Activated gamma-delta T cell (primary cell): ENCODE measurements around the gene HIP1R.
"Not testable (repeated sequence)": the region's sequence is repeated elsewhere in the genome, so short reads cannot be mapped to it uniquely, and the experiment has no call there.

Experiments
- DNase-seq: peaks from one replicate; lab custom pipeline; 2025; lab: John Stamatoyannopoulos, UW

The HIP1R gene

GRCh38 chr12:122873540-122873939 is 38.3 kb downstream of the HIP1R start:
- no peak for DNase-seq

GRCh38 chr12:122874081-122874480 is 38.8 kb downstream of the HIP1R start:
- no peak for DNase-seq

DNA sequence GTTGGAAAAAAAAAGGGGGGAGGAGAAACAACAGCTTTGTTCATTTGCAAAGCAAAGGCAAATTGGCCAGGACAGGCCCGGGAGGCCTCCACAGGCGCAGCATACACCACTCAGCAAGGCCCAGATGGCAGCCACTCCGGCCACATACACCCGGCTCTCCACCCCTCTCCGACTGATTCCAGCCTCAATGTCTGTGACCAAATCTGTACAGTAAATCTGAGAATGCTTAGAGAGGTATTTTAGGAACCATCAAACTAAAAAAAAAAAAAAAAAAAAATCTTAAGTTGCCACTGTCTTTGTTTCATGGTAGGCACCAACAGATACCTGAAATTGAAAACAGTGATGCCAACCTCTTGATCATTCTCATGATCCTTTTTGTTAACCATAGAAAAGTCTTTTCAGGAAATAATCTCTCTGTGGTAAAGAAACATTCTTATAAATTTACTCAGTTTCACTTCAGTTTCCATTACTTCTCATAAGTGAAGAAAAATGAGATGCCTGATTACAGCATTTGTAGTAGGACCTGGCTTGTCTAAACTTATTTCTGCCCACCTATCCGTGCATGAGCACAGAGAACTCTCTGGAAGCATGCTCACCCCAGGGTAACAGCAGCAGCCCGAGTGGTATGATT is 40.4 kb downstream of the HIP1R start:
- DNase-seq: no peak

- not testable (repeated sequence) for DNase-seq
Observed at GRCh38 chr12:122876281-122876680, 41.0 kb downstream of the HIP1R start.

GRCh38 chr12:122876731-122877130 is 41.5 kb downstream of the HIP1R start:
- no peak for DNase-seq

GRCh38 chr12:122878780-122879612 is 43.7 kb downstream of the HIP1R start:
- DNase-seq: no peak

DNA sequence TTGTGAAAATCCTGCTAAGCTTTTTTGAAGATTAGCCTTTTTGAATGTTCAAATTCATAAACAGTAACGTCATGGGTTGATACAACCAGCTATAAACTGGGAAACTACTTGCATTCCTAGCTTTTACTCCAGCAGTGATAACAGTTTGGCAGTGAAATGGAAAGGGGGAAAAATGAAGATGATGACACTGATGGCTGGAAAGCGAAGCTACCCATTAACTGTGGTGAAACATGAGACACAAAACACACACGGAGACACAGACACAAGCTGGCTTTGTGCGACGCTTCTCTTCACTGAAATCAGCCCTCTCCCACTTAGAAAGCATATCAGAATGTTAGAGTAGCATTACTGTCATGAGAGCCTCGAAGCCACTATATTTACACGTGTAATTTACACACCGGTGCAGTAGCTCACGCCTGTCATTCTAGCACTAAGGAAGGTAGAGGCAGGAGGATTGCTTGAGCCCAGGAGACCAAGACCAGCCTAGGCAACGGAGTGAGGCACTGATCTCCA is 45.0 kb downstream of the HIP1R start:
- no peak for DNase-seq

DNA sequence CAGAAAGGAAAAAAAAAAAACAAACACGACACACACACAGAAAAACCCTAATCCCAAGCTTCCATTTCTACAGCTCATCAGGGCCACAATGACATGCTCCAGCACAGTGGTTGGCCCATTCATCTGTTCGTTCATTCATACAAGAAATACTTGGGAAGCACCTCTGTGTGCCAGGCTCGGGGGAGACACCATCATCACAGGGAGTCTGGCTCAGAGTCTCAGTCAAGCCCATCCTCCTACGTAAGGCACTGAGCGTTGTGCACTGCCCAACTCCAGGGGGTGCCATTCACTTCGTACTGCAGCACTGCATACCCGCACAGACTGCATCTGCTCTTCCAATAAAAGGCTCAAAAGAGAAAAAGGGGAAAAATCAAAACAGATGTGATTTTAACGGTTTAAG is 45.4 kb downstream of the HIP1R start:
- DNase-seq: no peak

GRCh38 chr12:122882908-122883558 is 47.8 kb downstream of the HIP1R start:
- DNase-seq: no peak

- DNase-seq: no peak
Observed at GRCh38 chr12:122884091-122884826, 49.0 kb downstream of the HIP1R start.

GRCh38 chr12:122884860-122885259 is 49.6 kb downstream of the HIP1R start:
- DNase-seq: no peak

GRCh38 chr12:122886161-122886560 is 50.9 kb downstream of the HIP1R start:
- no peak for DNase-seq

DNA sequence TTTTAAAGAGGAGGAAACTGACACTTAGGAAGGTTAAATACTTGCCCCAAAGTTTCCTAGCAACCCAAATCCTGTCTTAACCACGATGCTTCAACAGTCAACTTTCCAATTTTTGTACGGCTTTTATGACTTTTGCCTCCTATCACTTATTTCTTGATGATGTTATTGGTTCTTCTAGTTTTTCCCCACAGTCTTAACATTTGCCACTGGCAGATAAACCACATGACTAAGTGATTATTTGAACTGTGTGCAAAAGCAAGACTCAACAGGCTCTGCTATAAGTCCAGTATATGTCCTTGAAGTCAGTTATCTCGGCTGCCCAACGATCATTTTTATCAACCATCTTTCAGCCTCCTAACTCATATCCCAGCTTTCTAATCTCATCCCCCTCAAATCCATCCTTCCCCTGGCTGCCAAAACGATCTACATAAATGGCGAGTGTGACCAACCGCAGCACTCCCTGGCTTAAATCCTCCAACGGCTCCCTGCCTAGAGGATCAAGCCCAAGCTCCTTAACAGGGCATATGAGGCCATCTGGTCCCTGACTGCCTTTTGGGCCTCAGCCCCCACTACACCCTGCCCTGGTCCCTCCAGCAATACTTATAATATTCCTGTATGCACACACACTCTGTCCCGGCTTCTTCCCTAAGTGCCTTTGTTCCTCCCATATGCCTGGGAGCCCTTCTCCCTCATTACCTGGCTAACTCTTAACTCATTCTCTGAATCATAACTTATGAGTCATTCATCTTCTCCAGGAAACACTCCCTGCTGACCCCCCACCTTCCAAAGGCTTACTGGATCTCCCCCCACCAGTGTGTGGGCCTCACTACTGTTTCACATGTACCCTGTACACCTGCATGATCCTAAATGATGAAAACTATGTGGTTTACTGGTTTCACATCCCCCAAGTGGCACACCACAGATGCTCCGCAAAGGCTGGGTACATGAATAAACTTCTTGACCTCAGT is 51.9 kb downstream of the HIP1R start:
- DNase-seq: no peak

DNA sequence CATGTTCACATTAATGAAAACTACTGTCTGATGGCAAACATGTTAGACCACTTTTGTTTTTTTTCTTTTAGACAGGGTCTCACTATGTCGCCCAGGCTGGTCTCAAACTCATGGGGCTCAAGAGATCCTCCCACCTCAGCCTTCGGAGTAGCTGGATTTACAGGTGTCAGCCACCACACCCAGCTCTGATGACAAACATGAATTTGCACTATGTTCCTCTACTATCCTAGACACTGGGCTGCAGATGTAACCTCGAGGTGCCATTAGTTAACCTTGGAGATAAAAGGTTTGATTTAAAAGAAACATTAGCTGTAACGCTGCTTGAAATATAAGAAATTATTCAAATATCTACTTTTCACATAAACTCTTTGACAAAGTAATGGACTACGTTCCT is 52.6 kb downstream of the HIP1R start:
- DNase-seq: no peak

- no peak for DNase-seq
Observed at GRCh38 chr12:122888232-122888752, 53.0 kb downstream of the HIP1R start.

DNA sequence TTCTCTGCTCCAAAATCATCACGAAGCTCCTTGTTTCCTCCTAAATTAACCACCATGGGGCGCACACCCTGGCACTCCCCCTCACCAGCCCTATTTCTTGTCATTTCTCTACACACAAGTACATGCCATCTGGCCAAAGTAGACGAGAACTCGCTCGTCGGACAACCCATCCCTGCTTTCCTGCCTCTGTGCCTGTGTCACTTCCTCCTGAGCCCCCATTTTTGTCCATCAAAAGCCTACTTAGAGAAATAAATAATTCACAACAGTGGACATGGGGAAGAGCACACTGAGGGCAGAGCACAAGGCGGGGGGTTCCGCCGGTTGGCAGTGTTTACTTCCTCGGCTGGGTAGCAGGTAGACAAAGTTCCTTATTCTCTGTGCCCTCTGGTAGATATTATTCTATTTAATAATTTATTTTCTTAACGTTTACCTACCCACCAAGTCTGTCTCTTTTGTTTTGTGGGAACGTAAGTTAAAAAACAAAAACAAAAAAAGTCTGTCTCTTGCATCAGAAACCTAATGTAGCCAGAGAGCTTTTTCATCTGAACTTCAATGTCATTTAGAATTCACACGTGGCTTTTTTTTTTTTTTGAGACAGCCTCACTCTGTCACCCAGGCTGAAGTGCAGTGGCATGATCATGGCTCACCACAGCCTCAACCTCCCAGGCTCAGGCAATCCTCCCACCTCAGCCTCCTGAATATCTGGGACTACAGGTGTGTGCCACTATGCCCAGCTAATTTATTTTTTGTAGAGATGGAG is 54.7 kb downstream of the HIP1R start:
- DNase-seq: no peak

GRCh38 chr12:122891661-122892525 is 56.6 kb downstream of the HIP1R start:
- DNase-seq: no peak

DNA sequence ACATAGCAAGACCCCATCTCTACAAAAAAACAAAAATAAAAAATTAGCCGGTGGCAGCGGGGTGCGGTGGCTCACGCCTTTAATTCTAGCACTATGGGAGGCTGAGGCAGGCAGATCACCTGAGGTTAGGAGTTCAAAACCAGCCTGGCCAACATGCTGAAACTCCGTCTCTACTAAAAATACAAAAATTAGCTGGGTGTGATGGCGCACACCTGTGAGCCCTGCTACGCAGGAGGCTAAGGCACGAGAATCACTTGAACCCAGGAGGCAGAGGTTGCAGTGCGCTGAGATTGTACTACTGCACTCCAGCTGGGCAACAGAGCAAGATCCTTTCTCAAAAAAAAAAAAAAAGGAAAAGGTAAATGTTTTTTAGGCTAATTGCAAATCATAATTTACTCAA is 57.5 kb downstream of the HIP1R start:
- not testable (repeated sequence) for DNase-seq
